Stimulated activated CD8-positive, alpha-beta memory T cell treated with anti-CD3 and anti-CD28 coated beads, Interleukin-7, amount 100 ng/mL, for 48 hours (primary cell): ENCODE results near the gene MMRN2.

Source experiments
- DNase-seq, 2 donors: peaks; one replicate each; pipeline ENCODE4 v3.0.0-alpha.2; 2020; ENCODE audit warnings: low read depth in 1 of 2; ENCODE audit errors: extremely low read depth in 1 of 2

Gene MMRN2

GRCh38 chr10:86899670-86900276 is 57.6 kb downstream of the MMRN2 start:
- peak in 1 of 2 donors; percentile 12 for DNase-seq

GRCh38 chr10:86899132-86899531 is 58.3 kb downstream of the MMRN2 start:
- DNase-seq = no peak

- no peak for DNase-seq
These were observed 58.9 kb downstream of the MMRN2 start for GRCh38 chr10:86898511-86898910.

- no peak for DNase-seq
These were observed 67.4 kb downstream of the MMRN2 start for GRCh38 chr10:86889997-86890396.

- DNase-seq = no peak
These were observed 68.6 kb downstream of the MMRN2 start for GRCh38 chr10:86888585-86889381.
